HG03095 (cell line): ENCODE measurements around the gene HHIPL1.

Source experiments
- ATAC-seq: cut with Tn5 transposase; IDR thresholded peaks from one replicate; pipeline ENCODE4 v1.9.1; 2021; ENCODE audit warnings: moderate library complexity; ENCODE audit not compliant: unreplicated experiment

HHIPL1 gene

GRCh38 chr14:99609245-99610170 is 35.4 kb upstream of the HHIPL1 start:
- no peak for ATAC-seq

GRCh38 chr14:99611646-99612045 is 33.3 kb upstream of the HHIPL1 start:
- no peak for ATAC-seq

GRCh38 chr14:99612071-99612737 is 32.7 kb upstream of the HHIPL1 start:
- no peak for ATAC-seq

GRCh38 chr14:99612738-99613330 is 32.1 kb upstream of the HHIPL1 start:
- ATAC-seq, result no peak

- ATAC-seq, result no peak
These were observed 29.3 kb upstream of the HHIPL1 start for GRCh38 chr14:99615497-99616157.

- ATAC-seq, result no peak
These were observed 27.8 kb upstream of the HHIPL1 start for GRCh38 chr14:99616832-99617800.

- ATAC-seq, result no peak
These were observed 24.8 kb upstream of the HHIPL1 start for GRCh38 chr14:99619835-99620834.

- ATAC-seq, result no peak
These were observed 23.0 kb upstream of the HHIPL1 start for GRCh38 chr14:99621948-99622347.

GRCh38 chr14:99624024-99624423 is 20.9 kb upstream of the HHIPL1 start:
- ATAC-seq, result no peak

GRCh38 chr14:99624971-99625370 is 20.0 kb upstream of the HHIPL1 start:
- ATAC-seq, result no peak

GRCh38 chr14:99625476-99625875 is 19.5 kb upstream of the HHIPL1 start:
- ATAC-seq, result no peak

- no peak for ATAC-seq
These were observed 18.8 kb upstream of the HHIPL1 start for GRCh38 chr14:99626041-99626648.

- no peak for ATAC-seq
These were observed 17.8 kb upstream of the HHIPL1 start for GRCh38 chr14:99627100-99627499.

- no peak for ATAC-seq
These were observed 17.2 kb upstream of the HHIPL1 start for GRCh38 chr14:99627510-99628381.

- ATAC-seq, result peak; percentile 51
These were observed 15.9 kb upstream of the HHIPL1 start for GRCh38 chr14:99628887-99629618.

- no peak for ATAC-seq
These were observed 14.7 kb upstream of the HHIPL1 start for GRCh38 chr14:99630202-99630601.
